GM18502 (cell line): ENCODE measurements around the gene STK16.
A peak's percentile ranks its signal among the peaks of the same experiment; 100 is the strongest.
"Not testable (repeated sequence)": the region's sequence is repeated elsewhere in the genome, so short reads cannot be mapped to it uniquely, and the experiment has no call there.

Experiments
- ATAC-seq: cut with Tn5 transposase; IDR thresholded peaks from one replicate; pipeline ENCODE4 v1.9.1; 2021; ENCODE audit warnings: mild to moderate bottlenecking; ENCODE audit not compliant: unreplicated experiment, poor library complexity

The STK16 gene

DNA sequence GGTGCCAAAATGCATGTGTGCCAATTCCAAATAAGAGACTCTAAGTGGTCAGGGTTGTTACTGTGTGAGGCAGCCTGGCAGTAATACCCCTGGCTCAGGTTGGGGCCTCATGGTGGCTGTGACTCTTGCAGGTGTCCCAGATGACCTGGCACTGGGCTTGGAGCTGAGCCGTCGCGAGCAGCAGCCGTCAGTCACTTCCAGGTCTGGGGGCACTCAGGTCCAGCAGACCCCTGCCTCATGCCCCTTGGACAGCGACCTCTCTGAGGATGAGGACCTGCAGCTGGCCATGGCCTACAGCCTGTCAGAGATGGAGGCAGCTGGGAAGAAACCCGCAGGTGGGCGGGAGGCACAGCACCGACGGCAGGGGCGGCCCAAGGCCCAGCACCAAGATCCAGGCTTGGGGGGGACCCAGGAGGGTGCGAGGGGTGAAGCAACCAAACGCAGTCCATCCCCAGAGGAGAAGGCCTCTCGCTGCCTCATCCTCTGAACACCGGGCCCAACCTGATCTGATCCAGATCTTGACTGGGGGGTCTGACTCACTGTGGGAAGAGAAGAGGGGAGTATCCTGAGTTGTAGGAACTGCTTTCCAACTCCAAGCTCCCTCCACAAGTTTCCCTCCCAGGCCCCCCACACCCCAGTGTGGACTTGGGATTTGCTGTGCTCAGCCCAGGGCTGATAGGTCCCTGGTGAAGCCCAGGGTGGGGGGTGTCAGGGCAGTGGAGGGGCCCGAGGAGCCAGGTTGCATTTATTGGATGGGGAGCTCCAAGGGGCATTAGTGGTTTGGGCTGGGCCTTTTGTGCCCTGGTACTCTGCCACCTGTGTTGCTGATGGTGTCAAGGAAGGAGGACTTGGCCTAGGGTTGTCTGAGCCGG, 39.5 kb downstream of the STK16 start:
- no peak for ATAC-seq

DNA sequence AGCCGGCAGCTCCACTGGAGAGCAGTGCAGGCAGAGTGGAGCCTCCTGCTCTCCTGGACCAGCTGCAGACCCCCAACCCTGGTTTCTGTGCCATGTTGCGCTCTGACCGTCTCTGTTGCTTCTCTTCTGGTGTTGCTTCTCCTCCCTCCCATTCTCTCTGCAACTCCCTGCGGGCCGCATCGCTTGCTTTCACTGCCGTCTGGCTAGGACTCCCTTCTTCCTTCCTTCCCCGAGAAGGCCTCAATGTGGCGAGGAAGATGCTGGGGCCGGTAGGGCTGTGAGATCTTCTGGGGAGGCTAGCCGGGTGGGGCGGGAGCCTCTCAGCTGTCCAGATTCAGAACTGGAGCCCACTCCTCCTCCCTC, 40.1 kb downstream of the STK16 start:
- ATAC-seq, result no peak

DNA sequence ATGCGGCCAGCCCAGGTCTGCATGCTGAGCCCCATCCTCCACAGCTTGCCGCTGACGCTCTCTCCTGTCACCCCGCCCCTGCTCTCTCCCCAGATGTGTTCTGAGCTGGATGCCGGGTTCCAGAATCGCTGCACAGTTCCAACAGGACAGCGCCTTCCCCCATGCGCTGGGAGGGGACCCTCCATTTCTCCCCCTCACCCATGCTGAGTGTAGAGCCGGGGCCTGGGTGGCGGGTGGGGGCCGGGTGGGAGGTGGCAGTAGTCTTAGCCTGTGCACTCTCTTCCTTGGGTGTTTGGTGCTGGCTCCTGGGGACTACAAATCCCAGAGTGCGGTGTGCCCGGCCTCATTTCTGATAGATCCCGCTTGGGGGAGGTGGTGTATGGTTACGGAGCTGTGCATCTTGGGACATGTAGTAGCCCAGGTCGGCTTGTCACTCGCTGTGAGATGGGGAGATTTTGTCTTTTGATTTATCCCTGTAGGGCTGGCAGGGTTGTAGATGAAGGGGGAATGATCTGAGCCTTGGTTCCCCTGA, 40.7 kb downstream of the STK16 start:
- no peak for ATAC-seq

DNA sequence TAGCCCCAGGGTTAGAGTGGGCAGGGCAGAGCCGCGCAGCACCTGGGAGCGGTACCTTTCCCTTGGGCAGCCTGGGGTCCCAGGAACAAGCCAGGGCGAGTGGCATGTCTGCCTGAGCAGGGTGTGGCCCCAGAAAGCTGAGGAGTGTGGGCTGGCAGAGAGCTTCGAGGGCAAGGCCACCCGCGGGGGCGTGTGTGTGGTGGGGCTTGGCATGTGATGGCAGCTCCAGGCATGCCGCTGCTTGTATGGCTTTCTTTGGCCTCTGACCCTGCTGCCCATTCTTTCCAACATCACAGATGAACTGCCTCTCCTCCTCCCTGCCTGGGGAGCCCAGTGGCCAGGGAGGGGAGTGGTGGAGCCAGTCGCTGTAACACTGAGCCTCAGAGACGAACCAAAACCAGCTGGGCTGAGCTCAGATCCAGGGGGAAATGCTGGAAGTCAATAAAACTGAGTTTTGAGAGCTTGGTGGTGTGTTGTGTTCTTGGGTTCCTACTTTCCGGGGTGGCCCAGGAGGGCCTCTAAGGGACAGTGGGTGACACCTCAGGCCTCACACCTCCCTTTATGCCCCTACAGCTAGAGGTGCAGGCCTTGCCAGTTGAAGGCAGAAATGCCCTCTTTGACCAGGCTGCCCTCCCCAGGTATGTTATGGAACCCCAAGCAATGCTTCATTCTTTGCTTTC, 41.3 kb downstream of the STK16 start:
- no peak for ATAC-seq

DNA sequence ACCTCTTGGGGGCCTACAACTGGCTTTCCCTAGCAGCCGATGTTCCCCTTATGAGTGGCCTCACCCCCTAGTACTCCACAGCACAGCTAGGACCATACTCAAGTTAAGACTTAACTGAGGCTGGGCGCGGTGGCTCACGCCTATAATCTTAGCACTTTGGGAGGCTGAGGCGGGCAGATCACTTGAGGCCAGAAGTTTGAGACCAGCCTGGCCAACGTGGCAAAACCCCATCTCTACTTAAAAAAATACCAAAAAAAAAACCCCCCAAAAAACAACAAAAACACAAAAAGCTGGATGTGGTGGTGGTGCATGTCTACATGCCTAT, 41.8 kb downstream of the STK16 start:
- ATAC-seq, result not testable (repeated sequence)

DNA sequence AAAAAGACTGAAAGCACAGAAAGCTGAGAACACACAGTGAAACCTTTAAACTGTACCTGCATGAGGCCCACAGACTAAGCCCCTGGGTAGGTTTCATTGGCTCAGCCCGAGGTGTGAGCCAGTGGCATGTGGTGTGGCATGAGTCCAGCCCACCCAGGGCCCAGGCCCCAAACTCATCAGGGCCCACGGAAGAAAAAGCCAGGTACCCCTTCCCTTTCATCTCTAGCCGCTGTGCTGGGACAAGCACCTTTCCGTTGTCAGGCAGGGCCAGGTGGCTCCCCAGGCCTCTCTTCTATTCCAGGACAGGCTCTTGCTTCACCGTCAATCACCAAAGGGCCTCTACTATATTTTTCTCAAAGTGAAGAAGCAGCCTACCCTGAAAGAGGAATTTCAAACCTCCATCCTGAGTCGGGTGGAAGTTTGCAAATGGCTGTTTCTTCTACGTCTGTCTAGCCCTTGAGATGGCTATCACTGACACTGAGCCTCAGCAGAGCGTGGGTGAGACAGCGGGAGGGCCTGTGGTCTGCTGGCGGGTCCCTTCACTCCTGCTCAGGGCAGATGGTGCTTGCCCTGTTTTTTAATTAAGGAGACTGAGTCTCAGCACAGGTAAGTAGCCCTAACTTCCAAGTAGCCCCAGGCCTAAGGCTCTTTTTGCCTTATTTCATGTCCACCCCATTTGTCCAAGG, 42.4 kb downstream of the STK16 start:
- ATAC-seq, result no peak

DNA sequence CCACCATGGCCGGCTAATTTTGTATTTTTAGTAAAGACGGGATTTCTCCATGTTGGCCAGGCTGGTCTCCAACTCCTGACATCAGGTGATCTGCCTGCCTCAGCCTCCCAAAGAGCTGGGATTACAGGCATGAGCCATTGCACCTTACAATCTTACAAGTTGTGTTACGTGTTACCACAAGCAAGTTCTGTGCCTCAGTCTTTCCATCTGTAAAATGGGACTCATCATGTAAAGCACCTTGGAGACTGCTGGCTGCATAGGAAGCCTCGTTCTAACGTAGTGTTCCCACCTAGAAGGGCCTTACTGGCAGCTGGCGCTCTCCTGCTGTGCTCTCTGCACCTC, 43.9 kb downstream of the STK16 start:
- ATAC-seq, result no peak

DNA sequence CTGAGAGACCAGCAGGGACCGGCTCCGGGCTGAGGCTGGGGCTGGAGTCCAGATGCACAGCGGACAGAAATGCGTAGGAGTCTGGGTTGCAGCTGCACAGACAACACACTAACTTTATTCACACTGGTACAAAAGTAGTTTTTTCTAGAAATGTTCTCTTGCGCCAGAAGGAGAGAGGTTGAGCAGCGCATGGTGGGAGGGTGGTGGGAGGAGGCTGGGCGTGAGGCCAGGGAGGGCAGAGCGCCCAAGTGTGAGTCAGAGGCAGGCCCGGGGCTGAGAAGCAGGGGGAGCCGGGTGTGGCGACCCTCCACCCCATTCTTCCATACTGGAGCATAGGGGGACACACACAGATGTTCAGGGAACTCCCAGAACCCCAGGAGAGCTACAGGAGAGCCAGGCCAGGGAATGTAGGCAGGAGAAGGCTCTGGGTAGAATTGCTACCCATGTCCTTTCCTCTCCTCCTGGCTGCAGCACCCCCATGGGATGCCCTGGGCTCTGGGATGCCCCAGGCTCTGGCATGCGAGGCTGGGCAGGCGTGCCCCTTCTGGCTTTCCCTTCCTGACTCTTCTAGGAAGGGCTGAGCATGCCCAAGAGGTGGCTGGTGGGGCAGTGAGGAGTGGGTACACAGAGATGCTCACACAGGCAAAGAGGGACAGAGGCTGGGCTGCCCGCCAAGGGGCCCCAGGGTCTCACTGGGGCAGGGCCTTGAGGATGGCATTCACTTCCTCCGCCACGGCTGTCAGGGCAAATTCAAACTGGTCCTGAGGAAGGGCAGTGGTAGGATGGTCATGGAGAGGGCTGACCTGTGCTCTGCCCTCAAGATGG, 44.5 kb downstream of the STK16 start:
- no peak for ATAC-seq

DNA sequence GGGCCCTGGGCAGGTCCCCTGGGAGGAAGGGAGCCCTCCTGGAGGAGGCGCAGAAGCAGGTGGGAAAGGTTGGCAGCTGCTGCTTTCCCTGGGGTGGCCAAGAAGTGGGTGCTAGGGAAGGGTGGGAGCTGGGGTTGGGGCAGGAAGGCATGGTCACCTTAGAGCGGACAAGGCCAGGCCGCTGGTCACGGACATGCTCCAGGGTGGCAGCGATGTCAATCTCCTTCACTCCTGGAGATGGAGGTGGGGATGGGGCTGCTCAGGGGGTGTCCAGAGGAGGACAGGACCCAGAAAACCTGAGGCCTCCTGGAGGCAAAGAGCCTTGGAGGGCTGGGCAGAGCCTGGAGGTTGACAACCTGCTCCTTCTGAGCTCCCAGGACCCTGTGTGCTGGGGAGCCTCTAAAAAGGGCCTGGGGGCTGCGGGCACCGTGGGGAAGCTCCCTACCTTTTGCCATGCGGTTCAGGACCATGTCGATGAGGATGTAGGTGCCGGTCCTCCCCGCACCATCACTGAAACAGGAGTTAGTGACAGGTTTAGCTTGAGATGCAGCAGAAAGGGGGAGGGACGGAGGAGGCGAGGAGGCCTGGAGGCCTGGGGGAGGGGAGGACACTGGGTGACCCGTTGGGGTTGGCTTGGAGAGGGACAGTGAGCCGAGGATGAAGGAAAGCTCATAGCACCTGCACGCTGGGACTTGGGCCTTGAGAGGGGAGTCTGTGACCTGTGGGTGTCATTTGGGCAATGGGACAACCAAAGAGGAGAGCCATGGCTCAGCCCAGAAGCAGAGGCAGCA, 45.3 kb downstream of the STK16 start:
- no peak for ATAC-seq

DNA sequence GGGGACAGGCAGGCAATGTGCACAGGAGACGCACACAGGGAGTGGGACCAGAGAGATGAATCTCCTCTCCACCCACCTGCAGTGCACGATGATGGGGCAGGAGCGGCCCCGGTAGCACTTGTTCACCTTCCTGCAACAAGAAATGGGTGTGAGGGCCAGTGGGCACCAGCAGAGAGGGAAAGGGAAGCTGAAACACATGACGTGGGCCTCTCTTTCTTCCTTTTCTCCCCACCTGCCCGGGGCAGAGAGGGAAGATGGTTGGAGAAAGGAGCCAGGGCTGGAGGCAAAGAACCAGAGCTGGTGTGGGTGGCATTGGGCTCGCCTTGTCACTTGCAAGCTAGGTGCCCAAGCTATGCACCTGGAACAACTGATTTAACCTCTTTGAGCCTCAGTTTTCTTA, 46.1 kb downstream of the STK16 start:
- no peak for ATAC-seq

DNA sequence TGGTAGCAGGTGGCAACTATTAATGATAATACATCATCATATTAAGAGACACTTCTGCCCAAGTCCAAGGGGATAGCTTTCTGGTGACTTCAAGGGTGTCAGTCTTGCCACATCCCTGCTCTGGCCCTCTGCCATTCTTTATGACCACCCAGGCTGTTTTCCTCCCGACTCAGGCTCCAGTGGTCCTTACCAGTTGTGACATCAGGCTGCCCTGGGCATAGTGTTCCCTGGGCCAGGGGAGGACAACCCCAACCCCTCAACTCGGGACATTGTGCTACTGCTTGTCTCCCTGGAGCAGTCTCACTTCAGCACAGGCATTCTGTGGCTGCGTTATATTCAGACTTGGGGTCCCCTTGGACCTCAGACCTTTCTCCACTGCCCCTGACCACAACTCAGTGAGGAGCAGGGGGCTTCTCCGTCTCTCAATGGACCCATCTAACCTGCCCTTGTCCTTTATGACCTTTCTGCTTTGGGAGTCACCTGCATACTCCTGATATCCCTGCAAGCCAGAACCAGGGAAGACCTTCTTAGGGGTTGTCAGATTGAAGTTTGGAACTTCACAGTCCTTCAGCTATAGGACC, 46.7 kb downstream of the STK16 start:
- ATAC-seq, result no peak

DNA sequence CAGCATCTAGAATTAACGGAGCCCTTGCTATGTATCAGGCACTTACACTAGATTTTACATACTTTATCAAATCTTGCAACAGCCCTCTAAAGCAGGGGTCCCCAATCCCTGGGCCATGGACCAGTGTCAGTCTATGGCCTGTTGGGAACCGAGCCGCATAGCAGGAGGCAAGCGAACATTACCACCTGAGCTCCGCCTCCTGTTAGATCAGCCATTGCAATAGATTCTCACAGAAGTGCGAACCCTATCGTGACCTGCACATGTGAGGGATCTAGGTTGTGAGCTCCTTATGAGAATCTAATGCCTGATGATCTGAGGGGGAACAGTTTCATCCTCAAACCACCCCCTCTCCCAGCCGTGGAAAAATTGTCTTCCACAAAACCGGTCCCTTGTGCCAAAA, 47.3 kb downstream of the STK16 start:
- ATAC-seq, result no peak

DNA sequence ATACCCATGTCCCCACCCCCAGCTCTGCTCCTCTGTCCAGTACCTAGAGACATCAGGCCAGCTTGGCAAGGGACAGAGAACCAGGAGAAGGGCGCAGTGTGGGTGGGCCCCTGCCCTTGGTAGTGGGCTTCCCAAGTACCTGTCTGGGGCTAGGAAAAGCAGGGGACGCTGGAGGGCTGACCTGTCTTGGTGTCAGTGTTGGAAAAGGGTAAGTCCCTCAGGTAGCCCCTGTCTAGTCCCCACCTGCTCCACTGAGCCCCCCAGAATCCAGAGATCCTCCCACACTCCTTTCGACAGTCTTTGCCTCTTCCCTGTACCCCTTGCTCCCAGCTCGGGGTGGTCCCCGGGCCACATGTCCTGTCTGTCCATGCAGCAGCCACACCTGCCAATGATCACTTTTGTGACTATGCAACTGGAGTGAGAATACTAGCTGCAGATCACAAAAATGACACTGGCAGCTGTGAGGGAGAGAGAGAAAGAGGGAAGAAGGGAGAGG, 48.5 kb downstream of the STK16 start:
- no peak for ATAC-seq

DNA sequence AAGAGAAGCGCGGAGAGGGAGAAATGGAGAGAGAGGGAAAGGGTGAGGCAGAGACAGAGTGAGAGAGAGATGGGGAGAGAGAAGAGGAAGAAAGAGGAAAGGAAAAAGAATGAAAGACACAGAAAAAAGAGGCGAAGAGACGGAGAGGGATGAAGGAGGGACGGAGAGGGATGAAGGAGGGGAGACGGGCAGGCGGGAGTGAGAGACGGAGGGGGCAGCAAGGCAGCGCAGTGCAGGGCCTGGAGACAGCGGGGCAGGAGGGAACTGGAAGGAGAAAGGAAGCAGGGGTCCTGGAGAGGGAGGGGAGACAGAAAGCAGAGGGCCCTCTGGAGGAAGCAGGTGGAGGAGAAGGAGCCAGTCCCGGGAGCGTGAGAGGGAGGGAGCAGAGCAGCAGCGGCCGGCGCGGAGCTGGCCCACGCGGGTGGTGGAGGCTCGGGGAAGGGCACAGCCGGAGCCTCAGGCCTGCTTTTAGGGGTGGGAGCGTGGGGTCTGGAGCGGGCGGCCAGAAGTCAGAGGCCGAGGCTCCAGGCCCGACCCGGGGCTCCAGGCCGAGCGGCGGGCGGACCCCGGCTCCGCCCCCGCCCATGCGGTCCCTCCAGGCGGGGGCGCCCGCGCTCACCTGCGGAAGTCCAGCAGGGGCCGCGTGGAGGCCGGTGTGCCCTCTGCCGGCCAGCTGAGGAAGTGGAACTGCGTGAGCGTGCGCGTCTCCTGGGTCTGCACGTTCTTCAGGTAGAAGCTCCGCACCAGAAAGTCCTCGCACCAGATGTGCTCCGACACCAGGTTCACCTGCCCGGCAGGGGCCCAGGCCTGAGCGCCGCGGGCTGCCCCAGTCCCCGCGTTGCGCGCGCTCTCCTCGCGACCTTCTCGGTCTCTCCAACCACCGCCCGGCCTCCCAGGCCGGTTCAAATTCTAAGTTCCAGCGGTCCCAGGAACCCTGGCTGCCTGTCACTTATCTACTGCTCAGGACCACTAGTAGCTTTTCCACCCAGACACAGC, 49.4 kb downstream of the STK16 start:
- peak; percentile 90 for ATAC-seq

DNA sequence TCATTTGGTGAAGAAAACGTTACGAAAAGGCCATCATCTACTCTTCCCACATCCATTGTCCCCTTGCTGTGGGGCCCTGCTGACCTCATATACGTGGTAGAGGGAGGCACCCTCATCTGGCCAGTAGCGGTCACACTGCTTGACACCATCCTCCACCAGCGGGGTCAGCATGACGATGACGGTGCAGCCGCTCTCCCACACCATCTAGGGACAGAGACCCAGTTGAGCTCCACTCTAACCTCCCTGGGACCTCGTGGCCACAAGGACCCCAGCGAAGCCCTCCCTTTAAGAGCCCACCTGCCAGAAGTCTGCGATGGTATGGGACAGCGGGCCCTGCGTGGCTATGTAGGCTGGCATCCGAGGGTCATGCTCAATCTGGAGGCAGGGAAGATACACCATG, 50.9 kb downstream of the STK16 start:
- no peak for ATAC-seq

DNA sequence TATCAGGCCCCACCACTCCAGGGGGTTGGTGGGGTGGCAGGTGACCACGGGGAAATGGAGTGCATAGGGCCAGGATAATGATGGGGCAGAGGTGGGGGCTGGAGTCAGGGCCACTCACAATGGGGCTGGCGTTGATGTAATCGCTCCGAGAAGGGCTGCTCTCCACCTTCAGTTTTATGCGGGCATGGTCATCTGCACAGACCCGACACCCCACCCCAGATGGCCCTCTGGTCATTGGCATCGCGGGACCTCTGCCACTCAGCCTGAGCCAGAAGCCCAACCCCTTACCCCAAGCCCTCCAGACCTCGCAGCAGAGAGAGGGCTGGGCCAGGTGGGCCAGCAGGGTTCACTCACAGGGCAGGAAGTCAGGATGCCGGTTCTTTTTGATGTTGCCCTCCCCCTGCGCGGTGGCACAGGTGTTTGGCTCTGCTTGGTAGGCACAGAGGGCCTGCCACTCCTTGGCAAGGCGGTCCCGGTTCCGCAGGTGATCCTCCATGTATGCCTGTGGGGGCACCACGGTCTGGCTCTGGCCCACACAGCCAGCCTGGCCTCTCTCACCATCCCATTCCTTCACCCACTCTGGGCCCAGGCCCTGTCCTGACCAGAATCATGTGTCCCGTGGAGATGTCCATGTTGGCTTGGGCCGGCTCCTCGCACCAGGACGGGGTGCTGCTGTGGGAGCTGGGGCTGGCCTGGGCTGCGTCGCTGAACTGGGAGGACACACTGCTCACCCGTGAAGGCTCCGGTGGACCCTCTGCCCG, 51.5 kb downstream of the STK16 start:
- no peak for ATAC-seq

DNA sequence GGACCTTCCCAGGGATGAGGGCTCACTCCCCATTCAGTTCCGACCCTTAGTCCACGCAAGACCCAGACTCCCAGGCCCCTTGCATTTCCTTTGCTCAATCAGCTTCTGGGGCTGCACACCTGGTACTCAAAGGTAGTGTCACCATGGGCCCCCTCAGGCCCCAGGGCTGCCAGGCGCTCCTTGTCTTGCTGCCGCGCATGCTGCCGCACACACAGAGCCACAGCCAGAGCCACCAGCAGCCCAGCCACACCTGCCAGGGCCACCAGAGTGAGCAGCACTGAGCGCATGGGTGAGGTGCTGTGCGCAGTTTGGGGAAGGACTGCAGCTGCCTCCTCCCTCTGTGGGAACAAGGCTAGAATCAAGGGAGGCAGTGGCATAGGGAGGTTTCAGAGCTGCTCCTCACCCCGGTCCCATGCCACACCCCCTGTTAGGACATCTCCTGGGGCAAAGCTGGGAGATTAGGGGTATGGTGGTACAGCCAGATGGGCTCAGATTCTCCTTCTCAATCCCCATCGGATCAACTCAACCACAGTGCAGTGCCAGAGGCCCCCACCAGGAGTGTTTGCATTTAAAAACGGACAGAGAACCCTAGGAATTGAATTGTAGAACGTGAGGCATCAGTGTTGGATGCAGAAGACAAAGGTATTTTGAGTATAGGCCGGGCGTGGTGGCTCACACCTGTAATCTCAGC, 52.6 kb downstream of the STK16 start:
- ATAC-seq, result no peak
